GM21723 (cell line): ENCODE measurements around the gene SPEM3.

Experiments used
- ATAC-seq: cut with Tn5 transposase; IDR thresholded peaks from one replicate; pipeline ENCODE4 v1.9.1; 2021; ENCODE audit warnings: mild to moderate bottlenecking, moderate library complexity; ENCODE audit not compliant: unreplicated experiment

SPEM3 gene

GRCh38 chr17:7440113-7440833, 11.6 kb downstream of the SPEM3 start:
- no peak for ATAC-seq

DNA sequence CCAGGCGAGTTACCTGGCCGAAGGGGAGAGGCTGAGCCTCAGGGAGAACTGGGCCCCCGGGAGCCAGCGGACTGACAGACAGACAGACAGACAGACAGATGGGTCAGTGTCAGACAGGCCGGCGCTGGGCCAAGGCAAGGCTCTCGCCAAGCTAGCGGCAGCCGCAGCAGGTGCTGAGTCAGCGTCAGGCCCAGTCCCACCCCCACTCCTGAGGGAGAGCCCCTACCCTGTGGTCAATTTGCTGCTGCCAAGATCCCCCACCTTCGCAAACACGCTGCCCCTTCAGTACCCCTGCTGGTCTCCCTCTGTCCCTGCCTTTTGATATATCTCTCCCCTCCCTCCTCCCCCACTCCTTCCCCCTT, 12.2 kb downstream of the SPEM3 start:
- ATAC-seq = no peak

GRCh38 chr17:7441266-7441665, 12.6 kb downstream of the SPEM3 start:
- ATAC-seq = no peak

DNA sequence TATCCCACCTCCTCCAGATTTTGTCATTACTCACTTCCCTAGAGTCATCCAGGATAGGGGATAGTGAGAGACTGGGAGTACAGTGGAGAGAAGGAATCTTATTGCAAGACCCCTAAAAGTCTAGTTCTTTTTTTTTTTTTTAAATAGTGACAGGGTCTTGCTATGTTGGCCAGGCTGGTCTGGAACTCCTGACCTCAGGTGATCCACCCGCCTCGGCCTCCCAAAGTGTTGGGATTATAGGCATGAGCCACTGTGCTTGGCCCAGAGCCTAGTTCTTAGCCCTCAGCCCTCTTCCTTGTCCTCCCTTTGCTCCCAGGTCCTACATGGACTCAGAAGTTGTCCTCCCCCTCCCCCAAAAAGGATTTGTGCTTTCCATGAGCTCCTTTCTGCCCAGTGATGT, 13.5 kb downstream of the SPEM3 start:
- no peak for ATAC-seq

DNA sequence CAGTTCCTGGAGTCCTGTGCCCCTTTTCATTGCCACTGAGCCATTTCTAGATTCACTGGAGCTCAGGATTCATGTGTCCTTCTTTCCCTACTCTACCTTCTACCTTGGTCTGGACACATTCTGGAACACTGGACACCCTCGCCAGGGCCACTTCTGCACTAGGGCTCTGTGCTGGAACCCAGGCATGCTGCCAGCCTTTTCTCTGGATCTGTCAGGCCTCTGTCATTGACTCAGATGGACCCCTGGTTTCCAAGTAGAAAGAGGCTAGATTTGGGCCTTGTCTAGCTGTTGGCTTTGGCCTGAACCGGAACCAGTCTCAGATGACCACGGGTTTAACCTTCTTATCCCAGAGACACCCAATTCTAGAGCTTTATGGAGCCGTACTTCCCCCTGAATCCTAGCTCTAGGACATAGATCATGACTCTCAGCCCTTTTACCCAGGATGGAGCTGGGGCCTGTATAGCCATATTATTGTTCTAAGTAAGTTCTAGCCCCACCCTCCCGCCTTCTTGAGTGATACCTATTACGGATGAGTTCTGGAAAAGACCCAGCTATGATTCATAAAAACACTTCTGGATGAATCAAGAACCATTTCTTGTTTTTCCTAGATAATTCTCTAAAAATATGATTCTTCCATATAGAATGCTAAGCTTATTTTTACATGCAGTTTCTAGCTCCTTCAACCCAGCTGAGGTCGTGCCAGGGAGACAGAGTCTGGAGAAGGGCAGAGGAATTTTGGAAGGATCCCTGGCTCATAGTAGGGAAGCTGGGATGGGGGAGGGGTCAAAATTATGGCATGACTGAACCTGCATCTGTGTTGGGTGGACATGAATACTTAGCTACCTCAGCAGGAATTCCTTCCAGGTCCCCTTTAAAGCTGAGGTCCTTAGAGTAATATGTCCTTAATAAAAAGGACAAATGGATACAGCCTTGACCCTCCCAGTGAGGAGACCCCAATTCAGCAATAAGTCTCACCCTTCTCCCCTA, 15.1 kb downstream of the SPEM3 start:
- ATAC-seq = no peak

- ATAC-seq = no peak
These were observed 16.3 kb downstream of the SPEM3 start, which contains the start of gene CHRNB1 for GRCh38 chr17:7444682-7445618. Gene CHRNB1 (plus strand): TSS chr17:7445061. CDS start chr17:7445128, 67 bp downstream.

DNA sequence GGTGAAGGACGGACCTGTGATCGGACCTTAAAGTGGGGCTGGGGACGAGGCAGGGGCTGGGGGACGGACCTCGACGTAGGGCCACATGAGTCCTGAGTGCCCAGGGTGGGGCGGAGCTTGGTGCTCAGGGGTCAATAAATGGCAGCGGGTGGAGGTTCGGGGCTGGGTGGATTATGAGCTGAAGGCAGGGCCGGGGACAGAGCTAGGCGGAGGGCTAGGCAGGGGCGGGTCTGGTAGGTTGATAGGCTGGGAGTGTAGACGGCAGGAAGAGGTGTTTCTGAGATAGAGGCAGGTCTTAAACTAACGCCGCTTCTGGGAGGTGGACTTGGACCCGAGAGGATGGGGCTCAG, 16.9 kb downstream of the SPEM3 start:
- ATAC-seq = no peak

GRCh38 chr17:7448461-7448860, 19.8 kb downstream of the SPEM3 start:
- no peak for ATAC-seq

DNA sequence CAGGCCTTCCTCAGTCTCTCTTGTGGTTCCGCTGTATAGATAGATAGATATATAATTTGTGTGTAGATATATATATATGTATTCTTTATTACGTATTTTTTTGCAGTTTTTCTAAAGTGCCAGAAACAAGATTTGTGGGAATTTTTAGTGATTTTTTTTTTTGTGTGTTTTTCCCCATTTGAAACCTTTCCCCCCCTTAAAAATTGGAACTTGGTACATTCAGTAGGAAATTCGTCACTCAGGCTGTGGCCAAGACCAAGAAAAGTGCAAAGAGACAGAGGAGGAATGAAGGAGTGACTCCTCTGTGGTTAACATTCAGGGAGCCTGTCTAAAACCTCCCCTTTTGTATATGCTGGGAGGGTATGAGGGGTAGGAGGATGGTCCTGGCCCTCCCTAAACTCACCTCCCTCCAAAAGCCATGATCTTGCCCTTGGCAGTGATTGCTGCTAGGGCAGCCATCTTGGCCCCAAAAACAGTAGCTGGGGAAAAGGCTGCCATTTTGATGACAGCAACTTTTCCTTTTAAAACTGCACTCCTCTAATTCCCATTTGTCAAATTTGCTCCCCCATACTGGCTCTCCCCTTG, 31.4 kb downstream of the SPEM3 start:
- no peak for ATAC-seq

DNA sequence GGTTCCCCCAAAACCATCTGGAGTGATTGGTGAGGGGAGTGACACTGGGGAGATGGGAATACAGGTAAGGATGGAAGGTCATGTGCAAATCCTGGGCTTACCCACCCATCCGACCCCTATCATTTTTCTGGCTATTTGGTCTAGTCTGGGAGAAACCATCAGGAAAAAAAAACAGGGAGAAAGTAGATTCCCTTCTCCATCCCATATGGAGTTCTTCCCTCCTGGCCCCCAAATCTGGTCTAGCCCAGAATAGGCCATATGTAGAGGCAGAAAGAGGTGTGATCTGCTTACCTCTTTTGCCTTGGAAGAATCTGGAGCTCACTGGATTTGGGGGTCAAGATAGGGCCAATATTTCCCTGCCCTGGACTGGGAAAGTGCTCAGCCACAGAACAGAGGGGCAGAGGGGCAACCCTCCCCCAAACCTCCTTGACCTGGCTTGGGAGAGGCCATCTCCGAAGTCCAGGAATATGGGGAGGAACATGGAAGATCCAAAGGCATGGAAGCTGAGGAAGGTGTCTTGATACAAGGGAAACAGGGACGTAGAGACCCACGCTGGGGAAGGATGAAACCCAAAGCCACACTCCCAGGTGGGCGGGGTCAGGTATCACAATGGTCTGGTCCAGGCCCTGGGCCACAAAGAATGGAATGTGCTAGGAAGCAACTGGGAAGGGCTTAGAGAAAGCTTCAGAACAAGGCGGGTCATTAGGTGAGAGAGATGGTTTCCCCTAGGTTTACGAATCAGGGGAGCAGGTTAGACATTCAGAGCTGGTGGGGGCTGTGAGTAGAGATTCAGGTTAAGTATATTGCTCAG, 32.4 kb downstream of the SPEM3 start:
- ATAC-seq = no peak

DNA sequence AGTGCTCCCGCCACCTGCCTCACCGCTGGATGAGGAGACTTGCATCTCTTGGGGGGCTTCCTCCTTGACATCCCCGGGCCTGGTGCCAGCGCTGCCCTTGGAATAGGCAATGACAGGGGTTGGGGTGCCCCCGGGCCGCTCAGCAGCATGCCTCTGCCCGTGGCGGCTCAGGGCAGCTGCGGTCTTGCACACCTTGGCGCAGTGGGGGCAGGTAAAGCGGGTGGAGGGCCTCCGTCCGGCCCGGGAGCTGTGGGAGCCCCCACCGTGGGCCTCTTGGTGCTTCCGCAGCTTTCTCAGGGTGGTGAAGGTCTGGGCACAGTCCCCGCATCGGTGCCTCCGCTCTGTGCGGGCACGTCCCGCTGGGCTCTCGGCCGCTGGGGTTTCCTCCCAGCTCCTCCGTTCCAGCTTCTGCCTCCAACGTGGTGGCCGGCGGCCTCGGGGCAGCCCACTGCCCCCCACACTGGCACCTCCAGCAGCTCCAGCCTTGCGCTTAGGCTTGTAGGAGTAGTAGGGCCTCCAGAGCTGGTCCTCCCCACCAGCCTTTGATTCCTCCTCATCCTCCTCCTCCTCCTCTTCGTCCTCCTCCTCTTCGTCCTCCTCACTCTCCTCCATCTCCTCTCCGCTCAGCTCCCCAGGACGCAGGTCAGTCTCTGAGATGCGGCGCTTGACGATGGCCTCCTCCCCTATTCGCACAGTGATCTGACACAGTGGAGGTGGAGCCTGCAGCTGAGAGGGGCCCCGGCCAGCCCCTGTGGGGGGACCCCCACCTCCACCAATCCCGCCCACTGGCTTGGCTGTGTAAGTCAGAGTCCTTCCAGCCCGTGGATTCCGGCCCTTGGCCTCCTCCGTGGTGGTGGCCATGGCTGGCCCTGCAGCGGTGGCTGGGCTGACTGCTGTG, 34.1 kb downstream of the SPEM3 start:
- no peak for ATAC-seq

GRCh38 chr17:7463372-7463846, 34.8 kb downstream of the SPEM3 start:
- ATAC-seq = no peak

DNA sequence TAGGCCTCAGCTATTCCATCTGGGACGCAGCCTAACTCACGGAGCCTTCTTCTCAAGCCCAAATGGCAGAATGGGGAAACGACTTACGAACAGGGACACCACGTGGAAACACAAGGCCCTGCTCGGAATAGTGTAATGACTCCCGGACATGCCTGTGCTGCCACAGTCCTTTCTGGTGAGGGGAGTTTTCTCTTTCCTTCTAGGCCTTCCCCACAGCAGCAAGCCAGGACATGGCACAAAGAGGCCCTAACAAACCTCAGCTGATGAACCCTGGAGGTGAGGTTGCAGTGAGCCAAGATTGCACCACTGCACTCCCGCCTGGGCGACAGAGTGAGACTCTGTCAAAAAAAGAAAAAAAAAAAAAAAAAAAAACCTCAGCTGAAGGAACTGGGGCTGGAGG, 35.4 kb downstream of the SPEM3 start:
- no peak for ATAC-seq

DNA sequence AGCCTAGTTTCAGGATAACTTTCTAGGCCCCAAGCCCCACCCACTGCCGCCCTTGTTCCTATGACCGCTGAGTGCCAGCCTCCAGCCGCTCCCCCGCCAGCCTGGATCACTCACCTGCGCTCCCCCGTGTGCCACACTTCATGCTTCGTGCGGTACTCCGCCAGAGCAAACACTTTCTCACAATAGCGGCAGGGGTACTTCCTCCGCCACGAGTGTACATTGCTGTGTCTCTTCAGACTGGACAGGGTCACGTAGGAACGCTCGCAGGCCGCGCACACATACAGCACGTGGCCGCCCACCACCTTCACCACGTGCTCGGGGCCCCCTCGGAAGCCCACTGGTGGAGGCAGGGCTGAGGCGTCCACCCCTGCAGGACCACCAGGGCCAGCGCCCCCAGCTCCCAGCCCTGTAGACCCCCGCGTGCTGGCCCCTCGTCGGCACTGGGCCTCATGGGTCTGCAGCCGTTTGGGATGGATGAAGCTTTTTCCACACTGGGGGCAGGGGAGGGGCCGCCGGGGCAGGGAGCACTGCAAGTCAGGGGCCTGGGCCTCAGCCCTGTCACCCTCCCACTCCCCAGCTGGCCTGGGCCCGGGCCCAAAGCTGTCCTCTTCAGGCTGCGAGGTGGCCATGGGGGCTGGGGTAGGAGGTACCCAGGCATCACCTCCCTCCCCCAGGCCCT, 37.1 kb downstream of the SPEM3 start:
- ATAC-seq = no peak

DNA sequence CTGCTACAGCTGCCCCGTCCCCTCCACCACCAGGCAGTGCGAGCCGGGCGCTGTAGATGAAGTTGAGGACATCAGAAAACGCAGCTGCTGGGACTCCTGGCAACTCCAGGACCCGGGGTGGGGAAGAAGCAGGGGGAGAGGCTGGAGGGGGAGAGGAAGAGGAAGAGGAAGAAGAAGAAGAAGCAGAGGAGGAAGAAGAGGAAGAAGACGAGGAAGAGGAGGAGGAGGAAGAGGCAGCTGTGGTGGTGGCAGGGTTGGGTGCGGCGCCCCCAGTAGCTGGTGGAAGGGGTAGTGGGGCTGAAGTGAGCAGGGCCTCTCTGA, 37.6 kb downstream of the SPEM3 start:
- no peak for ATAC-seq

DNA sequence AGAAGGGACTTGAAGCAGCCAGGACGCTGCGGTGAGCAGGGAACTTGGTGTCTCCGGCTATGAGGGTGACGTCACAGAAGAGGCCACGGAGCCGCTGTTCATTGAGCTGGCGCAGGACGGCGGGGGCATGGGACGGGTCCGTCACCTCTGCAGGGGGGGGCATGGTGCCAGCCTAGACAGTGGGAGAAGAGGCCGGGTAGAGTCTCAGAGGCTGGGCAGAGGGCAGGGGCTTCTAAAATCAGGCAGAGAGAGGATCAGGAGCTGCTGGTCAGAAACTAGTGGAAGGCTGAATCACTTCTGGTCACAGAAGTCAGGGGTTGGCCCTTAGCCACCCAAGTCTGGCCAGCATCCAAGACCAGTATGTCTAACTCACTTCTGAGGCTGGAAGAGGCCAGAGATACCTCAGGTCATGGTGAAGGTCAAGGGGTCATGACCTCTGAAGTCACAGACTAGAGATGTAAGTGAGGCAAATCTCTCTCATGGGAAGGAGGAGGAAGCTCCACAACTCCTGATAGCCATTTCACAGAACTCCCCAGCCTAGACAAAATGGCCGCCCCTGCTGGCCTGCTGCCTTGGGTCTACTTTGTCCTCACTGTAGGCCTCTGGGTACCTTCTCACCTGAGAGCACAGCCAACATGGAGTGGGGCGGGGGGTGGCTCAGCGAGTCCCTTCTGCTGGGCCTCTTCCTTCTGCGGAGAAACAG, 38.1 kb downstream of the SPEM3 start:
- ATAC-seq = no peak

DNA sequence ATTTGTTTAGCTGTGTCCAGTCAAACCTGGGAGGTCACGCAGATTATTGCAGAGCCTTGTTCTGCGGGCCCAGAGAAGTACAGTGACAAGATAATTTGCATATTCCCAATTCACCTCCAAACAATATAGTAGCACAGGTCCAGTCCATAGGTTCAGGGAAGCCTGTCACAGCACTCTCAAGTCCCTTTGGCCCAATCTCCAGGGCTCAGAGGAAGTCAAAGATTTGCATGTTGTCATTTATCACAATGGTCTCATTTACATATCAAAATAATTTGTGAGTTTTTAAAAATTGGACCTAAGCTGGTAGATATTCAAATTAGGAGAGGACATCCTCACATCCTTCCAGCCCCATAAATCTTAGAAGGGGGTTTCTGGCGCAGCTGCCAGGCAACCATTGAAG, 38.8 kb downstream of the SPEM3 start:
- no peak for ATAC-seq

GRCh38 chr17:7468290-7468689, 39.6 kb downstream of the SPEM3 start:
- no peak for ATAC-seq
